ENCODE measurements around the gene MSH6. TPM values are rescaled to one million over a fixed set of nuclear protein-coding genes. Genes with fewer than 3 reads are reported as not detected.

MSH6 gene
- total and polyA plus RNA-seq, 2 of the 13 experiments (the other 11 are each of a cell fraction or from before 2014, with no cell fraction given), result 20.8 to 113 TPM

GRCh38 chr2:47782671-47783485 lies at the start of gene MSH6 (continued):
- TF ChIP-seq AHR (CRISPR knock-in tag; IDR thresholded peaks at IDR 0.05), result peak; percentile 74; the same call in 1 of the 2 replicates
- peak; percentile 83; the same call in 1 of the 2 replicates for TF ChIP-seq ZSCAN21 (CRISPR knock-in tag; IDR thresholded peaks at IDR 0.05; ENCODE audit: borderline replicate concordance)
- peak; percentile 78 for TF ChIP-seq ZBTB7A (CRISPR knock-in tag; IDR thresholded peaks at IDR 0.05)
- peak; percentile 86; the same call in 1 of the 2 replicates for TF ChIP-seq ZNF20 (CRISPR knock-in tag; IDR thresholded peaks at IDR 0.05)
- TF ChIP-seq ZNF101 (CRISPR knock-in tag; IDR thresholded peaks at IDR 0.05; ENCODE audit: borderline replicate concordance, low read depth), result no peak
- peak; percentile 93 for TF ChIP-seq THAP7 (CRISPR knock-in tag; IDR thresholded peaks at IDR 0.05)
- TF ChIP-seq ZNF484 (CRISPR knock-in tag; IDR thresholded peaks at IDR 0.05; ENCODE audit: borderline replicate concordance, low read depth), result peak; percentile 87
- TF ChIP-seq MEIS2 (CRISPR knock-in tag; IDR thresholded peaks at IDR 0.05), result peak; percentile 73; the same call in 1 of the 2 replicates
- TF ChIP-seq UBTF (CRISPR knock-in tag; IDR thresholded peaks at IDR 0.05), result peak; percentile 96
- TF ChIP-seq RORA (CRISPR knock-in tag; IDR thresholded peaks at IDR 0.05), result no peak
- TF ChIP-seq ZNF124 (CRISPR knock-in tag; IDR thresholded peaks at IDR 0.05), result 0 out of 2 replicates have a peak, but pooled peaks have one; percentile 56
- TF ChIP-seq ZSCAN12 (CRISPR knock-in tag; IDR thresholded peaks at IDR 0.05), result peak; percentile 96; the same call in 1 of the 2 replicates
- TF ChIP-seq TEAD2 (CRISPR knock-in tag; IDR thresholded peaks at IDR 0.05), result peak; percentile 52; the same call in 1 of the 2 replicates
- TF ChIP-seq ZNF619 (CRISPR knock-in tag; IDR thresholded peaks at IDR 0.05), result peak; percentile 52
- peak; percentile 51 for TF ChIP-seq JARID2 (CRISPR knock-in tag; IDR thresholded peaks at IDR 0.05; ENCODE audit: insufficient replicate concordance)
- TF ChIP-seq ATF2 (CRISPR knock-in tag; IDR thresholded peaks at IDR 0.05), result no peak
- peak; percentile 86 for TF ChIP-seq SAFB2 (CRISPR knock-in tag; IDR thresholded peaks at IDR 0.05; ENCODE audit: borderline replicate concordance, low read depth)
- peak; percentile 85 for TF ChIP-seq KMT2B (CRISPR knock-in tag; IDR thresholded peaks at IDR 0.05)
- peak; percentile 90; the same call in 1 of the 2 replicates for TF ChIP-seq NFAT5 (CRISPR knock-in tag; IDR thresholded peaks at IDR 0.05)
